AG04449 (cell line): Measurements from ENCODE around the gene RAC3.

ENCODE experiments used
- CTCF ChIA-PET: fragments of 350-600 bp; formaldehyde crosslinking; extraction: SDS; loops from one replicate; lab custom pipeline; 2021; ENCODE audit warnings: antibody characterized with exemption; lab: Yijun Ruan, JAX
- POLR2A ChIA-PET: fragments of 400-600, 350-600 bp; formaldehyde crosslinking; extraction: SDS; loops from one replicate; lab custom pipeline; 2020; ENCODE audit warnings: antibody characterized with exemption, inconsistent platforms; lab: Yijun Ruan, JAX
- DNase-seq: peaks from one replicate; pipeline ENCODE4 v3.0.0-alpha.2; 2010; ENCODE audit warnings: low read depth, low spot score
- H3K4me3 ChIP-seq: 2 replicates; pipeline ENCODE4 v1.5.1; 2011; ENCODE audit warnings: low read depth, mild to moderate bottlenecking, control low read depth, low read length
- TF ChIP-seq, protein P1 (sequence below): IDR thresholded peaks from one replicate; pipeline ENCODE4 v1.5.1; 2011; ENCODE audit warnings: mild to moderate bottlenecking, moderate library complexity, low read length, control low read depth, inconsistent platforms; ENCODE audit not compliant: insufficient read depth; ENCODE audit errors: missing control alignments

The RAC3 gene

DNA sequence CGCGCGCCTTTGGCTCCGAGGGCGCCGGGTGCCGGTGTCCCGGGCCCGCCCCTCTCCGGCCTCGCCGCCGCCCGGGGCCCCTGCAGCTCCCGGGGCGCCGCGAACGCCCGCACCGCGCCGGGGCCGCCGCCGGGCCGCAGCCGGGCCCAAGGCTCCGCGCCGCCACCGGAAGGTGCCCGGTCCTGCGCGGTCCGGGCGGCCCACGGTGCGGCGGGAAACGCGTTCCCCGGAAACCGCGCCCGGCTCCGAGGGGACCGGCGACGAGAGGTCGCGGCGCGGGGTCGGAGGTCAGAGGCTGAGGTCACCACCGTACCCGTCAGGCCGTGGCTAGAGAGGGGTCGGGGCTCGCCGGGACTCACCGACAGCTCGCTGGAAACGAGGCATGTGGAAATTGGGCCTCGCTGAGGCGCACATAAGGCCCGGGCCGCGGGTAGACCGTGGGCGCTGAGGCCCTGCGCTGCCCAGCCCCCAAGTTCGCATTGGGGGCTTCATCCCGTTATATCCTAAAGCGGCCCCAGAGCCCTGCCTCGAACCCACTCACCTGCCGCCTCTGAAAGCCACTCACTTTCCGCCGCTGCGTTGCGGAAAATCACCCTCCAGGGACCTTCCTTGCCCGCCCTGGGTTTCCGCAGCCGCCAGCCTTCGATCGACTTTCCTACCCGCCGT is 34.3 kb downstream of the RAC3 start, which contains the start of gene DUS1L:
Gene DUS1L, minus strand, starts transcription at position 167 of the 666 bp plus-strand sequence. CDS start 745 bp downstream, outside the sequence.
- ChIA-PET POLR2A (interaction anchor here (0.7 to 1.3 kb wide), 2 partner anchors 14 to 30 kb away, joined by 3 read pairs; no protein-coding TSS in a partner anchor), CTCF (interaction anchor here (1.1 to 2.2 kb wide), 4 partner anchors 10 to 34 kb away, joined by 3 to 7 read pairs (median 4); partner anchors contain the start of genes DCXR and RAC3)
- TF ChIP-seq, protein P1, sequence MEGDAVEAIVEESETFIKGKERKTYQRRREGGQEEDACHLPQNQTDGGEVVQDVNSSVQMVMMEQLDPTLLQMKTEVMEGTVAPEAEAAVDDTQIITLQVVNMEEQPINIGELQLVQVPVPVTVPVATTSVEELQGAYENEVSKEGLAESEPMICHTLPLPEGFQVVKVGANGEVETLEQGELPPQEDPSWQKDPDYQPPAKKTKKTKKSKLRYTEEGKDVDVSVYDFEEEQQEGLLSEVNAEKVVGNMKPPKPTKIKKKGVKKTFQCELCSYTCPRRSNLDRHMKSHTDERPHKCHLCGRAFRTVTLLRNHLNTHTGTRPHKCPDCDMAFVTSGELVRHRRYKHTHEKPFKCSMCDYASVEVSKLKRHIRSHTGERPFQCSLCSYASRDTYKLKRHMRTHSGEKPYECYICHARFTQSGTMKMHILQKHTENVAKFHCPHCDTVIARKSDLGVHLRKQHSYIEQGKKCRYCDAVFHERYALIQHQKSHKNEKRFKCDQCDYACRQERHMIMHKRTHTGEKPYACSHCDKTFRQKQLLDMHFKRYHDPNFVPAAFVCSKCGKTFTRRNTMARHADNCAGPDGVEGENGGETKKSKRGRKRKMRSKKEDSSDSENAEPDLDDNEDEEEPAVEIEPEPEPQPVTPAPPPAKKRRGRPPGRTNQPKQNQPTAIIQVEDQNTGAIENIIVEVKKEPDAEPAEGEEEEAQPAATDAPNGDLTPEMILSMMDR: no peak
- H3K4me3 ChIP-seq: peak within 1 kb of the TSS; percentile 73
- DNase-seq: no peak

GRCh38 chr17:82070611-82071010 is 39.1 kb downstream of the RAC3 start:
- TF ChIP-seq, protein P1: no peak
- no peak for DNase-seq
- CTCF ChIA-PET: interaction anchor here (0.7 to 1.0 kb wide), 2 partner anchors 39 to 130 kb away, joined by 3 read pairs; no protein-coding TSS in a partner anchor
- no peak overlapping the region for H3K4me3 ChIP-seq
- POLR2A ChIA-PET: interaction anchor here (0.7 to 1.1 kb wide), 2 partner anchors 16 to 28 kb away, joined by 3 read pairs; partner anchors contain the start of gene FASN

- TF ChIP-seq, protein P1: no peak
- DNase-seq: no peak
- no peak overlapping the region for H3K4me3 ChIP-seq
- ChIA-PET CTCF (interaction anchor here (1.3 kb wide), 1 partner anchor 43 kb away, joined by 3 read pairs; no protein-coding TSS in a partner anchor), POLR2A (interaction anchor here (0.7 to 1.4 kb wide), 2 partner anchors 12 to 13 kb away, joined by 3 read pairs; no protein-coding TSS in a partner anchor)
These were observed 41.3 kb downstream of the RAC3 start for GRCh38 chr17:82072827-82073226.

GRCh38 chr17:82073446-82073845 is 42.0 kb downstream of the RAC3 start:
- no peak overlapping the region for H3K4me3 ChIP-seq
- CTCF ChIA-PET: interaction anchor here (1.3 kb wide), 1 partner anchor 43 kb away, joined by 3 read pairs; no protein-coding TSS in a partner anchor
- POLR2A ChIA-PET: interaction anchor here (1.4 kb wide), 1 partner anchor 12 kb away, joined by 3 read pairs; no protein-coding TSS in a partner anchor
- no peak for DNase-seq
- TF ChIP-seq, protein P1: no peak

DNA sequence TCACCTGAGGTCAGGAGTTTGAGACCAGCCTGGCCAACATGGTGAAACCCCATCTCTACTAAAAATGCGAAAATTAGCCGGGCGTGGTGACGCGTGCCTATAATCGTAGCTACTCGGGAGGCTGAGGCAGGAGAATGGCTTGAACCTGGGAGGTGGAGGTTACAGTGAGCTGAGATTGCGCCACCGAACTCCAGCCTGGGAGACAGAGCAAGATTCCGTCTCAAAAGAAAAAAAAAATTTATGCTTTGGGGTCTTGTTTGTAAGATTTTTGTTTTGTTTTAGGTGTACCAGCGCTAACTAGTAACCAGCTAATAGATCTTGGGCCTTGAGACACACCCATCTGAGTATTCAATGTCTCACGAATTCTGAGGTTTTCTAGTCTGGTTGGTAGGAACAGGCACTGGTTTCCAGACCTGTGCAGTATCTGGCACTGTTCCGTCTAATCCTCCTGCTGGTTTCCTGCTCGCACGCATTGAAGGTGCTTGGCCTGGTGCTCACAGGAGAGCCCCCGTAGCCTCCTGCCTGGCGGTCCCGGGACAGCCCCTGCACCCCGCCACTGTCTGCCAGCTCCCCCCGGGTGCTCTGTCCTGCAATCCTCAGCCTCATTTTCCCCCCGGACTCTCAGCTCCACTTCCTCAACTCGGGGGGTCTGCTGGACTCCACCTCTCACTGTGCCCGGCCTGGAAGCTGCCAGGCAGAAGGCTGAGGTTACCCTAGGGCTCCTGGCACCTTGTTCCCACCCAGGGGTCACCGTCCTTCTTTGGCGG is 44.7 kb downstream of the RAC3 start:
- H3K4me3 ChIP-seq: no peak overlapping the region
- POLR2A ChIA-PET: no interaction called here
- TF ChIP-seq, protein P1: no peak
- DNase-seq: no peak
- CTCF ChIA-PET: interaction anchor here (0.8 to 1.1 kb wide), 2 partner anchors 10 to 46 kb away, joined by 3 to 4 read pairs; no protein-coding TSS in a partner anchor
